Activated CD4-positive, alpha-beta memory T cell treated with anti-CD3 and anti-CD28 coated beads for 36 hours (primary cell): ENCODE data around the gene REV3L. TPM values are rescaled to one million over a fixed set of nuclear protein-coding genes. Genes with fewer than 3 reads are reported as not detected.

Source experiments
- CTCF ChIA-PET: fragments of 350-600 bp; sonication (Branson Sonifier 250); formaldehyde crosslinking; loops from one replicate; lab custom pipeline; 2021; ENCODE audit warnings: antibody characterized with exemption, inconsistent platforms; lab: Charles Lee
- POLR2A ChIA-PET: fragments of 350-600 bp; sonication (Branson Sonifier 250); formaldehyde crosslinking; loops from one replicate; lab custom pipeline; 2021; ENCODE audit warnings: antibody characterized with exemption; lab: Charles Lee
- DNase-seq: peaks from one replicate; pipeline ENCODE4 v3.0.0-alpha.2; 2020
- H3K27ac Mint-ChIP-seq: one replicate; pipeline ENCODE4 v1.8.0; 2021; ENCODE audit warnings: mixed read lengths
- H3K27me3 Mint-ChIP-seq: one replicate; pipeline ENCODE4 v1.8.0; 2021; ENCODE audit warnings: mixed read lengths
- H3K36me3 Mint-ChIP-seq: one replicate; pipeline ENCODE4 v1.8.0; 2021; ENCODE audit warnings: mixed read lengths
- H3K4me1 Mint-ChIP-seq: one replicate; pipeline ENCODE4 v1.8.0; 2021; ENCODE audit warnings: low read depth, mixed read lengths
- H3K4me3 Mint-ChIP-seq: one replicate; pipeline ENCODE4 v1.8.0; 2021; ENCODE audit warnings: mild to moderate bottlenecking, mixed read lengths
- H3K9me3 Mint-ChIP-seq: one replicate; pipeline ENCODE4 v1.8.0; 2021; ENCODE audit warnings: mixed read lengths
- intact Hi-C: fragments of 100-400 bp; cut with micrococcal nuclease; formaldehyde crosslinking; loops from one replicate; pipeline ENCODE4 v1.15.1; 2023
- total RNA-seq, 2 experiments: library from RNA; stranded (reverse); gene quantifications; one replicate each; pipeline ENCODE4 v1.2.3, GENCODE V29; 2021

REV3L gene
- total RNA-seq, 2 experiments from 2014 or later: 13.9 to 15.0 TPM

GRCh38 chr6:111487661-111488060, 4.6 kb upstream of the REV3L start:
- DNase-seq: no peak
- Mint-ChIP-seq H3K27me3 (no peaks in the 10 kb centered on the region), H3K4me3 (peak overlapping the region; percentile 60), H3K9me3 (peaks cover 3% of the 10 kb centered on the region), H3K27ac (peak overlapping the region; percentile 99), H3K36me3 (peaks cover 14% of the 10 kb centered on the region), H3K4me1 (peaks cover 38% of the 10 kb centered on the region)
- intact Hi-C loops: loop anchor here (1.0 to 10.0 kb wide), 10 partner anchors 46 to 556 kb away; partner anchors contain the start of gene TRAF3IP2
- CTCF ChIA-PET: interaction anchor here (1.3 to 1.4 kb wide), 2 partner anchors 229 to 556 kb away, joined by 3 to 4 read pairs; a partner anchor contains a TSS
- POLR2A ChIA-PET: interaction anchor here (1.4 kb wide), 1 partner anchor 118 kb away, joined by 5 read pairs; the partner anchor contains the start of gene TRAF3IP2

GRCh38 chr6:111486921-111487320, 3.9 kb upstream of the REV3L start:
- intact Hi-C loops: loop anchor here (1.0 to 10.0 kb wide), 10 partner anchors 46 to 556 kb away; partner anchors contain the start of gene TRAF3IP2
- Mint-ChIP-seq H3K27ac (peak overlapping the region; percentile 99), H3K4me3 (peak overlapping the region; percentile 36), H3K27me3 (no peaks in the 10 kb centered on the region), H3K36me3 (peaks cover 17% of the 10 kb centered on the region), H3K4me1 (peaks cover 38% of the 10 kb centered on the region), H3K9me3 (peaks cover 3% of the 10 kb centered on the region)
- ChIA-PET CTCF (interaction anchor here (1.3 to 1.4 kb wide), 2 partner anchors 228 to 556 kb away, joined by 3 to 4 read pairs; a partner anchor contains a TSS), POLR2A (interaction anchor here (1.4 kb wide), 1 partner anchor 119 kb away, joined by 5 read pairs; the partner anchor contains the start of gene TRAF3IP2)
- DNase-seq: peak; percentile 57

DNA sequence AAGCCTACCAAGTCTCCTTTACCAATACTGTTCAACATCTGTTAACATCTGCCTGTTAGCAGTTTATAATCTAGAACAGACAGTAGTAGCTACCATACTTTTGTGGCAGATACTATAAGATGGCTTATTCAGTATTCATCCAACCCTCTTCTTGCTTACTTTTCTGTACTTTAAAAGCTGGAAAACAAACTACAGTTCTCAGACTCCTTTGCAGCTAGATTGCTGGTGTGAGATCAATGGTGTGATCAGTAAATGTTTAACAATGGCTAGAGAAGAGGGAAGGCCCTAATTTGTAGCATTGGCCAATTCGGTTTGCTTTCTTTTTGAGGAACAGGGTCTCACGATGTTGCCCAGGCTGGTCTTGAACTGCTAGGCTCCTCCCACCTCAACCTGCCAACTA, 3.5 kb upstream of the REV3L start:
- DNase-seq: no peak
- H3K27ac Mint-ChIP-seq: peak overlapping the region; percentile 99
- peaks cover 41% of the 10 kb centered on the region for H3K4me1 Mint-ChIP-seq
- H3K27me3 Mint-ChIP-seq: no peaks in the 10 kb centered on the region
- H3K36me3 Mint-ChIP-seq: peaks cover 19% of the 10 kb centered on the region
- intact Hi-C loops: loop anchor here (2.0 to 10.0 kb wide), 4 partner anchors 318 to 542 kb away; no protein-coding TSS in a partner anchor
- POLR2A ChIA-PET: interaction anchor here (1.4 kb wide), 1 partner anchor 119 kb away, joined by 5 read pairs; the partner anchor contains the start of gene TRAF3IP2
- CTCF ChIA-PET: interaction anchor here (1.1 to 1.4 kb wide), 3 partner anchors 228 to 557 kb away, joined by 3 to 4 read pairs (median 4); a partner anchor contains a TSS
- H3K4me3 Mint-ChIP-seq: peak overlapping the region; percentile 1
- peaks cover 3% of the 10 kb centered on the region for H3K9me3 Mint-ChIP-seq

DNA sequence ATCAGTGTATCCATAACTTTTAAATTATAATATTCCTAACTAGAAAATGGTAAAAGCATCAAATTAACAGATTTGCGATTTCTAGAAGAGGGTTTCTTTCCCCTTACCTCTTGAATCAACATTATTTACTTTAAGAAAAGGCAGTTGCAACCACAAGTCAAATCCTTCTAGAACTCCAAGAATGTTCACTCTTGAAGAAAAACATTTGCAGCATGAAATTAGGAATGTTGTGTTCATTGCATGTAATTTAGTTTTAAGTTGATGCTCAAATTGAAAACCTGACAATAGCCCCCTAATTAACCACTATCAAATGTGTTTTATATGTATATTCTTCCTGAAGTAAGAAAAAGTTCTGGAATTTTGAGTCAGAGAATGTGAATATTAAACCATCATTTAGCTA, 2.3 kb upstream of the REV3L start:
- peak overlapping the region; percentile 99 for H3K27ac Mint-ChIP-seq
- ChIA-PET POLR2A (interaction anchor here (2.7 to 2.8 kb wide), 2 partner anchors 120 to 226 kb away, joined by 24 to 25 read pairs; partner anchors contain the start of gene TRAF3IP2), CTCF (interaction anchor here (1.1 to 2.3 kb wide), 2 partner anchors 227 to 558 kb away, joined by 4 to 10 read pairs; a partner anchor contains a TSS)
- intact Hi-C loops: loop anchor here (10.0 kb wide), 3 partner anchors 319 to 541 kb away; no protein-coding TSS in a partner anchor
- H3K9me3 Mint-ChIP-seq: peaks cover 3% of the 10 kb centered on the region
- H3K36me3 Mint-ChIP-seq: peaks cover 19% of the 10 kb centered on the region
- no peak for DNase-seq
- peaks cover 48% of the 10 kb centered on the region for H3K4me1 Mint-ChIP-seq
- H3K4me3 Mint-ChIP-seq: peak overlapping the region; percentile 51
- H3K27me3 Mint-ChIP-seq: no peaks in the 10 kb centered on the region

DNA sequence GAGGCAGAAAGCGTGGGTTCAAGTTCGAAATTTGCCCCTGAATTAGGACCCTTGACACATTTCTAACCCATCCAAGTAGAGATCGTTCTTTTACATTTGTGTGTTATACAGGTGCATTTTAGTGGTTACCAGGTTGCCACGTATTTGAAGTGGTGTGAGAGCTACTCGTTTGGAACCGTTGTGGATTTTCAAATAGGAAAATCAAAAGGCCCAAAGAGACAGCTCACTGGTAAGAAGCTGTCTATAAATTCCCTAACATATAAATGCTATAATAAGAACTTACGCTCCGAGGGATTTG, 1.6 kb upstream of the REV3L start:
- H3K9me3 Mint-ChIP-seq: peaks cover 3% of the 10 kb centered on the region
- H3K27ac Mint-ChIP-seq: peak overlapping the region; percentile 99
- POLR2A ChIA-PET: interaction anchor here (0.7 to 2.8 kb wide), 7 partner anchors 41 to 339 kb away, joined by 3 to 25 read pairs (median 3); partner anchors contain the start of gene TRAF3IP2
- intact Hi-C loops: loop anchor here (1.0 to 10.0 kb wide), 5 partner anchors 147 to 540 kb away; a partner anchor contains a TSS
- CTCF ChIA-PET: interaction anchor here (1.1 to 2.3 kb wide), 2 partner anchors 533 to 559 kb away, joined by 4 to 10 read pairs; no protein-coding TSS in a partner anchor
- peaks cover 52% of the 10 kb centered on the region for H3K4me1 Mint-ChIP-seq
- H3K27me3 Mint-ChIP-seq: no peaks in the 10 kb centered on the region
- peak overlapping the region; percentile 97 for H3K4me3 Mint-ChIP-seq
- peaks cover 19% of the 10 kb centered on the region for H3K36me3 Mint-ChIP-seq
- no peak for DNase-seq

DNA sequence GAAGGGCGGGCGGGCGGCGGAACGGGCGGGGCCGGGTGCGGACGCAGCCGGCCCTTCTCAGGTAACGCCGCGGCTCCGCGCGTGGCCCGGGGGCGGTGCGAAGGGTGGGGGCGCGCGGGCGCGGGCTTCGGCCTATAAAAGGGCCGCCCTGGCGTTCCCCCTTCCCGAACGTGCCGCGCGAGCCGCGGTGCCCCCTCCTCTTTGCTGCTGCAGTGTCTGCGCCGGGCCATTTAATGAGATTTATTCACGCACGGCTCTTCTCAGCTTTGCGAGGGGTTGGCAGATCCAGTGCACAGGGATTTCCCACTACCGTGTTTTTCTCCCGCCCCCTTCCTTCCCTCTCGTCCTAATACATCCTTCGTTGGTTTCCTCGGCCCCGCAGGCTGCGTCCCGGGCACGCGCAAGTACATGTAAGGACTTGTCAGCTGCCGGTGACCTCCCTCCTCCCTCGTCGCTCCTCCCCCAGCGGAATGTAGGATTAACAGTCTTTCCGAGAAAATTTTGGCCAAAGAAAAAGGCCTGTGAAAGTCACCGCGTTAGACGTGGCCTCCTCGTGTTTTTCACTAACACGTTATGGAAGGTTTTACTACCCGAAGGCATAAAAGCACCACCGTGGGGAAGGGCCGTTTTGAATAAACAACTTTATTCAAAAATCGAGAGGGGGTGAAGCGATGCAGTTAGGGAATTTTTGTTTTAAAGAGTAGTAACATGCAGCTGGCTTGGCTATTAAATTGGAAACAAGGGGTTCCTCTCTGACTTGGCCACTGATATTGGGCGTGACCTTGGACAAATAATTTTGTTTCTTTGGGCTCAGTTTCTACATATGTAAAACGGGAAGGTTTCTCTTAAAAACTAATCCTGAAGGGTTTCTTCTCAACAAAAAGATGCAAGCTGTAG, 966 bp upstream of the REV3L start:
- Mint-ChIP-seq H3K36me3 (peaks cover 19% of the 10 kb centered on the region), H3K27ac (peak overlapping the region; percentile 99), H3K9me3 (peaks cover 3% of the 10 kb centered on the region), H3K4me3 (peak overlapping the region; percentile 97), H3K4me1 (peaks cover 56% of the 10 kb centered on the region), H3K27me3 (no peaks in the 10 kb centered on the region)
- ChIA-PET POLR2A (interaction anchor here (0.7 to 2.8 kb wide), 10 partner anchors 40 to 603 kb away, joined by 3 to 25 read pairs (median 3); partner anchors contain the start of genes FAM229B, TRAF3IP2 and TUBE1), CTCF (interaction anchor here (0.8 to 2.3 kb wide), 4 partner anchors 225 to 609 kb away, joined by 3 to 10 read pairs (median 6); partner anchors contain the start of gene AMD1)
- intact Hi-C loops: loop anchor here (1.0 to 10.0 kb wide), 10 partner anchors 121 to 609 kb away; partner anchors contain the start of genes AMD1, FAM229B, FYN and TRAF3IP2
- DNase-seq: peak; percentile 92

DNA sequence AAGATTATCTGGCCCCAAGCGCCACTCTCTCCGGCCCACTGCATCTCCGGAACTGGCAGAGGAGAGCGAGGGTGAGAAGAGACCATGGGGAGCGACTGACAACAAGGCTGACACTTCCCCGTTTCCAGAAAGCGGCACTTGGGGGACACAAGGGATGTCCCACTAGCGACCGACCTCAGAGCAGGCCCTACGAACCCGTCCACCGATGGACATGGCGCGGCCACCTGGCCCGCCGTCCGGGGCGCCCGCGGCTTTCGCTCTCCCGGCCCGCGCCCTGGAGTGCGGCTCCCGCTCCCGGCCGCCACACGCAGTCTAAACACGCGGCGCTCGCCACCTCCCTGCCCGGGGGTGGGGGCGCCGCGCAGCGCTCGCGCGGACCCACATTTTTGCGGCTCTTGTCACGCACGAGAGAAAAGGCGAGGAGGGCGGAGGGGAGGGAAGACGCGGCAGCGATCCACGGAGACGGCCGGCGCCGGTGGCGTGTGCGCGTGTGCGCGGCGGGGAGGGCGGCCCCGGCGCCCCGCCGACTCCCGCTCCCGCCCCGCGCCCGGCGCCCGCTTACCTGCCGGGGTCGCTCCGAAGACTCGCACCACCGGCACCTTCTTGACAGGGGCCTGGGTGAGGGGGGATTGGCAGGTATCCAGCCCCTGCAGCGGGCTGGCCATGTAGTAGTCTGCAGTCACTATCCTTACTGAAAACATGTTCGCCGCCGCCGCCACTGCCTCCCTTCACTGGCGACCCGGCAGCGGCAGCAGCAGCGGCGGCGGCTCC, 645 bp downstream of the REV3L start:
- Mint-ChIP-seq H3K27ac (peak overlapping the region; percentile 89), H3K9me3 (peaks cover 3% of the 10 kb centered on the region), H3K4me3 (peak overlapping the region; percentile 96), H3K4me1 (peaks cover 55% of the 10 kb centered on the region), H3K36me3 (peaks cover 16% of the 10 kb centered on the region), H3K27me3 (no peaks in the 10 kb centered on the region)
- intact Hi-C loops: loop anchor here (2.0 to 10.0 kb wide), 6 partner anchors 145 to 608 kb away; partner anchors contain the start of gene AMD1
- ChIA-PET POLR2A (interaction anchor here (0.6 to 2.8 kb wide), 7 partner anchors 32 to 605 kb away, joined by 3 to 25 read pairs (median 5); partner anchors contain the start of genes FAM229B, TRAF3IP2 and TUBE1), CTCF (interaction anchor here (2.0 kb wide), 1 partner anchor 223 kb away, joined by 7 read pairs; a partner anchor contains a TSS)
- peak; percentile 50 for DNase-seq

- ChIA-PET CTCF (interaction anchor here (1.7 kb wide), 1 partner anchor 223 kb away, joined by 9 read pairs; a partner anchor contains a TSS), POLR2A (interaction anchor here (1.1 kb wide), 1 partner anchor 185 kb away, joined by 3 read pairs; no protein-coding TSS in a partner anchor)
- H3K4me1 Mint-ChIP-seq: peaks cover 54% of the 10 kb centered on the region
- DNase-seq: no peak
- H3K27me3 Mint-ChIP-seq: no peaks in the 10 kb centered on the region
- intact Hi-C loops: loop anchor here (2.0 to 10.0 kb wide), 6 partner anchors 145 to 607 kb away; partner anchors contain the start of gene AMD1
- peaks cover 14% of the 10 kb centered on the region for H3K36me3 Mint-ChIP-seq
- peaks cover 3% of the 10 kb centered on the region for H3K9me3 Mint-ChIP-seq
- peak overlapping the region; percentile 96 for H3K4me3 Mint-ChIP-seq
- peak overlapping the region; percentile 89 for H3K27ac Mint-ChIP-seq
Measured at GRCh38 chr6:111481836-111482187, 1.2 kb downstream of the REV3L start.

DNA sequence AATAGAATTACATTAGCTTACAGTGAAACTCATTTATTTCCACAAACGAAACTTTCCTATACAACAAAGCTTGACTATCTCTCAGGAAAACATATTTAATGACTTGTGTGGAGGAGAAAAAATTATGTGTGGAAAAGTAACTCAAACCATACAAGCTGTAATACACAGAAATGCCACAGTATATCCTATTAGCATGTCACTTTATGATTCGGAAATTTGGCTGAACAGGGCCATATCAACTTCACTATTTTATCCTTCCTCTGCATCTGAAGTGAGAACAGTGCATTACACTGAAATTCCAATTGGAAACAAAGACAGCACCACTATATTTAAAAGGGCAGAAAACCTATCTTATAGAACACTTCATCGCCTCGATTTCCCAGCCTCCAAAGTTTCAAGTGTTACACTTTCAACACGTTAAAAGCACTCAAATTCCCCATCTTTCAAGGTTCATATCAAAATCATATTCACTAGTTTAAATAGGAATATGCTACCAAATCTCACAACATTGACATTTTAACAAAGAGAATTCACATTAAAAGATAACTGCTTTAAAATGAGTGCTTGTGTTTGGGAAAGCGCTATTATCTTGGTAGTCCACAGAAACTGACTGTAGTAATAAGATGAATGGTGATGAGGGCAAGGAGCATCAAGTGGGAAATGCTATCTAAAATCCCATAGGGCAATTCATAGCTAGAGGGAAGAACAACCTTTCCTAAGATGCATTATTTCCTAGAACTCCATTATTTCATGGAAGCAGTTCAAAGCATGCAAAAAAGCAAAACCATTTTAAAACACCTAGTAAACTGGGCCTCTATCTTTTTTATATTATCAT, 1.8 kb downstream of the REV3L start:
- Mint-ChIP-seq H3K27me3 (no peaks in the 10 kb centered on the region), H3K36me3 (peaks cover 8% of the 10 kb centered on the region), H3K9me3 (no peaks in the 10 kb centered on the region), H3K27ac (peak overlapping the region; percentile 89), H3K4me1 (peaks cover 48% of the 10 kb centered on the region), H3K4me3 (peak overlapping the region; percentile 96)
- ChIA-PET POLR2A (interaction anchor here (1.1 kb wide), 1 partner anchor 184 kb away, joined by 3 read pairs; no protein-coding TSS in a partner anchor), CTCF (interaction anchor here (1.7 kb wide), 1 partner anchor 222 kb away, joined by 9 read pairs; a partner anchor contains a TSS)
- no peak for DNase-seq
- intact Hi-C loops: loop anchor here (5.0 to 10.0 kb wide), 4 partner anchors 144 to 536 kb away; no protein-coding TSS in a partner anchor

- no peak overlapping the region for H3K27ac Mint-ChIP-seq
Measured at GRCh38 chr6:111478749-111479148, 4.3 kb downstream of the REV3L start.

More at GRCh38 chr6:111478749-111479148, 4.3 kb downstream of the REV3L start:
- Mint-ChIP-seq H3K27me3 (no peaks in the 10 kb centered on the region), H3K9me3 (no peaks in the 10 kb centered on the region), H3K4me1 (peaks cover 40% of the 10 kb centered on the region), H3K36me3 (peaks cover 5% of the 10 kb centered on the region), H3K4me3 (no peak overlapping the region)
- ChIA-PET POLR2A (interaction anchor here (0.6 to 2.0 kb wide), 3 partner anchors 25 to 219 kb away, joined by 3 to 12 read pairs (median 4); partner anchors contain the start of gene TRAF3IP2), CTCF (interaction anchor here (0.6 to 1.8 kb wide), 29 partner anchors 9 to 281 kb away, joined by 3 to 52 read pairs (median 3); partner anchors contain the start of gene TRAF3IP2)
- DNase-seq: no peak
- intact Hi-C loops: loop anchor here (1.0 to 10.0 kb wide), 3 partner anchors 114 to 219 kb away; a partner anchor contains a TSS
